Astrocyte of the spinal cord (primary cell): ENCODE results near the gene CXorf58.

Source experiments
- DNase-seq: peaks from one replicate; pipeline ENCODE4 v3.0.0; 2011; ENCODE audit warnings: low read depth, low spot score
- H3K4me3 ChIP-seq: 2 replicates; pipeline ENCODE4 v1.5.1; 2011; ENCODE audit warnings: low read depth, mild to moderate bottlenecking, low read length, moderate library complexity
- in situ Hi-C: cut with HindIII; loops from 2 replicates; pipeline ENCODE4 v1.10.0; 2017; ENCODE audit warnings: low sequenced_read_pairs
- TF ChIP-seq, protein P1 (sequence below): IDR thresholded peaks from 2 replicates; pipeline ENCODE4 v1.5.1; 2012; ENCODE audit warnings: low read depth, mild to moderate bottlenecking, low read length, inconsistent platforms

CXorf58 gene

DNA sequence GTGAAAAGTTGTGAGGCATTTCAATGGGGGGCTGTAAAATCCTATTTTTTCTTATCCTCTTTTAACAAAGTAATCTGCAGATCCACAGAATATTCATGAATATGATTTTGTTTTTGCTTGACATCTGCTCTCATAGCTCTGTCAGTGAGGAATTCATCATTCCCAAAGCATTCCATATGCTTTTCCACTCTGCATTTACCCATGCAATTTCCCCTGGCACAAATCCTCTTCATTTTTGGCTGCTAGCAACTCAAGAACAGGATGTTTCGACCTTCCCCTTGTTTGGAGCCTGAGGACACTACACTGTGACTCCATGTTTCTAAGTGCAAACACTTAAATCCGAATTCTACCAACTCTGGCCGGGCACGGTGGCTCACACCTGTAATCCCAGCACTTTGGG lies 70.7 kb downstream of the CXorf58 start:
- TF ChIP-seq, protein P1, sequence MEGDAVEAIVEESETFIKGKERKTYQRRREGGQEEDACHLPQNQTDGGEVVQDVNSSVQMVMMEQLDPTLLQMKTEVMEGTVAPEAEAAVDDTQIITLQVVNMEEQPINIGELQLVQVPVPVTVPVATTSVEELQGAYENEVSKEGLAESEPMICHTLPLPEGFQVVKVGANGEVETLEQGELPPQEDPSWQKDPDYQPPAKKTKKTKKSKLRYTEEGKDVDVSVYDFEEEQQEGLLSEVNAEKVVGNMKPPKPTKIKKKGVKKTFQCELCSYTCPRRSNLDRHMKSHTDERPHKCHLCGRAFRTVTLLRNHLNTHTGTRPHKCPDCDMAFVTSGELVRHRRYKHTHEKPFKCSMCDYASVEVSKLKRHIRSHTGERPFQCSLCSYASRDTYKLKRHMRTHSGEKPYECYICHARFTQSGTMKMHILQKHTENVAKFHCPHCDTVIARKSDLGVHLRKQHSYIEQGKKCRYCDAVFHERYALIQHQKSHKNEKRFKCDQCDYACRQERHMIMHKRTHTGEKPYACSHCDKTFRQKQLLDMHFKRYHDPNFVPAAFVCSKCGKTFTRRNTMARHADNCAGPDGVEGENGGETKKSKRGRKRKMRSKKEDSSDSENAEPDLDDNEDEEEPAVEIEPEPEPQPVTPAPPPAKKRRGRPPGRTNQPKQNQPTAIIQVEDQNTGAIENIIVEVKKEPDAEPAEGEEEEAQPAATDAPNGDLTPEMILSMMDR, result no peak
- no peak overlapping the region for H3K4me3 ChIP-seq
- DNase-seq, result no peak
- in situ Hi-C loops, result no loop called here

GRCh38 chrX:23980011-23980441 lies 72.2 kb downstream of the CXorf58 start:
- H3K4me3 ChIP-seq, result no peak overlapping the region
- no peak for DNase-seq
- TF ChIP-seq, protein P1, result no peak
- in situ Hi-C loops, result no loop called here

DNA sequence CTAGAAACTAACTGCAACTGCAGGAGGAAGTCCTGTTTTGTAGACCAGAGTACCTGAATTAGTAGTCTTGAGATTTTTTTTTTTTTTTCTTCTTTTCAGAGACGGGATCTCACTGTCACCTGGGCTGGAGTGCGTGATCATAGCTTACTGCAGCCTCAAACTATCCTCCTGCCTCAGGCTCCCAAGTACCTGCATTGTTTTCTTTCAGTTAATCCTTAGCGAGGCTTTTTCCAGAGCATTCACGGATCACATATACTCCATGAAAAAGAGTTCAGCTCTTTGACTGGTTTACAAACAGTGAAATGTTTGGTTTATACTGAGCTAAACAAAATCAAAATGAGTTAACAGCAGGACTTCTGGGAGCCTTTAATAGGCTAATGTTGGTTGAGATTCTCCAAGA lies 73.4 kb downstream of the CXorf58 start:
- H3K4me3 ChIP-seq, result no peak overlapping the region
- in situ Hi-C loops, result no loop called here
- DNase-seq, result no peak
- TF ChIP-seq, protein P1, result no peak

GRCh38 chrX:23981711-23982110 lies 73.9 kb downstream of the CXorf58 start:
- no peak overlapping the region for H3K4me3 ChIP-seq
- no peak for DNase-seq
- TF ChIP-seq, protein P1, result no peak
- in situ Hi-C loops, result no loop called here

DNA sequence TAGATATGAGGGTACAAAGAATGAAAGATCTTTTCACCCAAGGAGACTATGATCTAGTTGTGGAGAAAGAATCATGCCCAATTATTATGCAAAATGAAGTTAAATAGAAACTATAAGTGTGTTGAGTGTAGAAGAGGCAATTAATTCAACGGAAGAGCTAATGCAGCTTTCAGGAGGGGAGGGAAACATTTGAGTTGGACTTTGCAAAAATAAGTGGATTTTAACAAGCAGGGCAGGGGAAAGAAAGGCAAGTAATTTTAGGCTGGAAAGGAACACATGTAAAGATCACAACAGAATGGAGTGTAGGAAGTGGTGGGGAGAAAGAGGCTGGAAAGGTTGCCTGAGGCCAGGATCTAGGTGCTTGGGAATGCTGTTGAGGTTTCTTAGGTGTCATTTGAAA lies 75.1 kb downstream of the CXorf58 start:
- no peak for DNase-seq
- no peak overlapping the region for H3K4me3 ChIP-seq
- TF ChIP-seq, protein P1, result no peak
- in situ Hi-C loops, result no loop called here
